GM23338 (cell line): Measurements from ENCODE around the gene OLFML2A. TPM values are rescaled to one million over a fixed set of nuclear protein-coding genes. Genes with fewer than 3 reads are reported as not detected.

ENCODE experiments used
- ATAC-seq: fragments of 200-7000 bp; cut with Tn5 transposase; 3 replicates; pipeline ENCODE4 v1.9.1; 2020
- DNase-seq: peaks from one replicate; pipeline ENCODE4 v3.0.0-alpha.2; 2015; ENCODE audit warnings: low spot score
- H2AFZ ChIP-seq: fragments of 200-600 bp; sonication (generic); 2 replicates; pipeline ENCODE4 v1.8.0; 2016; ENCODE audit warnings: antibody characterized with exemption, mild to moderate bottlenecking, moderate library complexity
- H3F3A ChIP-seq: fragments of 200-600 bp; sonication (generic); replicated peaks from 2 replicates; pipeline ENCODE4 v1.8.0; 2017; ENCODE audit warnings: antibody characterized with exemption, mixed run types, low read depth
- H3K27ac ChIP-seq: fragments of 200-600 bp; sonication (generic); 2 replicates; pipeline ENCODE4 v1.6.1; 2016; ENCODE audit warnings: low read depth
- H3K27me3 ChIP-seq: fragments of 200-600 bp; sonication (generic); 2 replicates; pipeline ENCODE4 v1.8.0; 2016; ENCODE audit warnings: mild to moderate bottlenecking, mixed run types, moderate library complexity; ENCODE audit not compliant: insufficient read depth
- H3K36me3 ChIP-seq: fragments of 200-600 bp; sonication (generic); 2 replicates; pipeline ENCODE4 v1.8.0; 2016; ENCODE audit warnings: mild to moderate bottlenecking; ENCODE audit not compliant: insufficient read depth
- H3K4me1 ChIP-seq: fragments of 200-600 bp; sonication (generic); 2 replicates; pipeline ENCODE4 v1.8.0; 2016; ENCODE audit warnings: mild to moderate bottlenecking, moderate library complexity; ENCODE audit not compliant: insufficient read depth
- H3K4me2 ChIP-seq: fragments of 200-600 bp; sonication (generic); 2 replicates; pipeline ENCODE4 v1.7.1; 2017; ENCODE audit warnings: mixed run types
- H3K4me3 ChIP-seq: fragments of 200-600 bp; sonication (generic); 2 replicates; pipeline ENCODE4 v1.6.1; 2016; ENCODE audit warnings: mixed run types
- H3K79me2 ChIP-seq: fragments of 200-600 bp; sonication (generic); replicated peaks from 2 replicates; pipeline ENCODE4 v1.8.0; 2017; ENCODE audit warnings: mild to moderate bottlenecking; ENCODE audit not compliant: insufficient read depth
- H3K9me2 ChIP-seq: fragments of 200-600 bp; sonication (generic); 2 replicates; pipeline ENCODE4 v1.8.0; 2017; ENCODE audit not compliant: insufficient read depth
- H4K20me1 ChIP-seq: fragments of 200-600 bp; sonication (generic); replicated peaks from 2 replicates; pipeline ENCODE4 v1.8.0; 2017; ENCODE audit warnings: mild to moderate bottlenecking; ENCODE audit not compliant: insufficient read depth
- H3K27ac Mint-ChIP-seq: 2 replicates; pipeline ENCODE4 v1.8.0; 2020; ENCODE audit warnings: inconsistent platforms, mild to moderate bottlenecking, moderate library complexity, mixed read lengths
- H3K27me3 Mint-ChIP-seq: 3 replicates; pipeline ENCODE4 v1.8.0; 2022; ENCODE audit warnings: low read depth, mild to moderate bottlenecking, moderate library complexity, mixed read lengths, inconsistent platforms; ENCODE audit not compliant: insufficient read depth, poor library complexity
- H3K36me3 Mint-ChIP-seq: 3 replicates; pipeline ENCODE4 v1.8.0; 2021; ENCODE audit warnings: low read depth, mild to moderate bottlenecking, inconsistent platforms, moderate library complexity, mixed read lengths
- H3K4me1 Mint-ChIP-seq: 3 replicates; pipeline ENCODE4 v1.8.0; 2020; ENCODE audit warnings: mild to moderate bottlenecking, inconsistent platforms, mixed read lengths
- H3K4me3 Mint-ChIP-seq: 3 replicates; pipeline ENCODE4 v1.8.0; 2021; ENCODE audit warnings: moderate library complexity, mild to moderate bottlenecking, inconsistent platforms, mixed read lengths
- H3K9me3 Mint-ChIP-seq: 3 replicates; pipeline ENCODE4 v1.8.0; 2020; ENCODE audit warnings: moderate library complexity, mild to moderate bottlenecking, inconsistent platforms, mixed read lengths
- CREB1 ChIP-seq: fragments of 250-450 bp; sonication (Bioruptor Pico); IDR thresholded peaks from 2 replicates; pipeline ENCODE4 v1.5.0; 2020; ENCODE audit warnings: low read depth, mild to moderate bottlenecking, moderate library complexity
- CTCF ChIP-seq, 2 experiments: fragments of 200-600 bp in 1 of 2; sonication (generic) in 1 of 2; conservative IDR thresholded peaks; 2 replicates each; pipeline versions ENCODE4 v1.5.1 to v1.6.1; 2016 to 2017; ENCODE audit warnings: antibody characterized with exemption in 2 of 2, low read depth in 2 of 2, mild to moderate bottlenecking in 2 of 2, moderate library complexity in 1 of 2
- EZH2 ChIP-seq: fragments of 200-600 bp; sonication (generic); IDR thresholded peaks from one replicate; pipeline ENCODE4 v1.8.0; 2017; ENCODE audit warnings: antibody characterized with exemption, mild to moderate bottlenecking, low read depth; ENCODE audit not compliant: unreplicated experiment
- POLR2AphosphoS5 ChIP-seq: IDR thresholded peaks from 2 replicates; pipeline ENCODE4 v1.6.1; 2016; ENCODE audit warnings: antibody characterized with exemption, low read depth
- STAT1 ChIP-seq: IDR thresholded peaks from one replicate; pipeline ENCODE4 v1.6.1; 2016; ENCODE audit warnings: antibody characterized with exemption; ENCODE audit not compliant: unreplicated experiment
- ZNF331 ChIP-seq: fragments of 250-450 bp; sonication (Bioruptor Pico); IDR thresholded peaks from 2 replicates; pipeline ENCODE4 v1.5.0; 2020; ENCODE audit warnings: low read depth, mild to moderate bottlenecking, moderate library complexity
- ZNF462 ChIP-seq: fragments of 250-450 bp; sonication (Bioruptor Pico); IDR thresholded peaks from 2 replicates; pipeline ENCODE4 v1.5.0; 2020; ENCODE audit warnings: mild to moderate bottlenecking, moderate library complexity
- polyA plus RNA-seq: library from polyadenylated mRNA; unstranded; fragments of >200 nt; fragmentation: Nextera tagmentation; extraction: Ambion mirVana; gene quantifications from 2 replicates; pipeline ENCODE4 v1.2.1, GENCODE V29; 2016
- total RNA-seq: library from RNA; depleted of rRNA; stranded (reverse); fragments of >200 nt; shearing (Covaris generic); gene quantifications from 2 replicates; pipeline ENCODE4 v1.2.3, GENCODE V29; 2014
- TF ChIP-seq, protein P1 (sequence below): IDR thresholded peaks from 2 replicates; pipeline ENCODE4 v1.6.1; 2016; ENCODE audit warnings: antibody characterized with exemption

Gene OLFML2A
- total and polyA plus RNA-seq, 2 experiments from 2014 or later: 1.1 to 6.7 TPM

- no peak for TF ChIP-seq ZNF462 (CRISPR knock-in tag)
- TF ChIP-seq ZNF331: no peak
- TF ChIP-seq CREB1 (CRISPR knock-in tag): no peak
- no peak for TF ChIP-seq POLR2AphosphoS5
Observed at GRCh38 chr9:124809741-124810500, 33.0 kb downstream of the OLFML2A start (continued).

DNA sequence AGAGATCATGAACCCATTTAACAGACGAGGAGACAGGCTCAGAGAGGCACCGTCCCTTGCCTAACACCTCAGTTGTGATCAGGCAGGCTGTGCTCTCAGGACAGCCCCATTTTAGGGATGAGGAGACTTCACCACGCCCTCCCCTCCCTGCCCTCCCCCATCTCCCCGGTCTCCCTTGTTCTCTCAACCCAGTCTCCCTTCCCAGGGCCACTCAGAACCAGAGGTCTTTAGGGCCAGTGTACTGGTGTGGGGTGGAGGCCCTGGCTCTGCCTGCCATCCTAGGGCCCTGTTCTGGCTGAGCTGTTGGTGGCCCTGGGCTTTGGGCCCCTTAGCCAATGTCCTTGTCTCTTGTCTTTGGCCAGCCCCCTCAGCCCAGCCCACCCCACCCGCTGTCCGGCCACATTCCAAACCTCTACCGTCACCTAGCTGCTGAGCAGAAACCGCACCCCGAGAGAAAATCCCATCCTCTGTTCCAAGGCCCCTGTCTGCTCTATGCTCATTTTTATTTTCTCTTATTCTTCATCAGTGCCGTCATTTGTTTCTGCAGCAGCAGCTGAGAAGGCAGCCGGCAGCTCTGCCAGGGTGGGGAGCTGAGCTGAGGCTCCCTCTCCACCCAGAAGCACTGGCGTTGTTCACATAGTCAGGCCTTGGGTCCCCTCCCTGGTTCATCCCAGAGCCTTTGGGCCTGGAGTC, 33.9 kb downstream of the OLFML2A start:
- no peak for TF ChIP-seq EZH2
- TF ChIP-seq, protein P1, sequence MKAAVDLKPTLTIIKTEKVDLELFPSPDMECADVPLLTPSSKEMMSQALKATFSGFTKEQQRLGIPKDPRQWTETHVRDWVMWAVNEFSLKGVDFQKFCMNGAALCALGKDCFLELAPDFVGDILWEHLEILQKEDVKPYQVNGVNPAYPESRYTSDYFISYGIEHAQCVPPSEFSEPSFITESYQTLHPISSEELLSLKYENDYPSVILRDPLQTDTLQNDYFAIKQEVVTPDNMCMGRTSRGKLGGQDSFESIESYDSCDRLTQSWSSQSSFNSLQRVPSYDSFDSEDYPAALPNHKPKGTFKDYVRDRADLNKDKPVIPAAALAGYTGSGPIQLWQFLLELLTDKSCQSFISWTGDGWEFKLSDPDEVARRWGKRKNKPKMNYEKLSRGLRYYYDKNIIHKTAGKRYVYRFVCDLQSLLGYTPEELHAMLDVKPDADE: no peak
- no peak for TF ChIP-seq STAT1
- TF ChIP-seq POLR2AphosphoS5: 0 out of 2 replicates have a peak, but pooled peaks have one; percentile 26
- peak in 1 of 2 experiments; percentile 58; a peak in 2 of 4 replicates for TF ChIP-seq CTCF (conservative IDR thresholded peaks at IDR 0.05; ENCODE audit: low read depth in 2 of 2)
- Histone ChIP-seq H4K20me1 (no peaks in the 10 kb centered on the region), H3K27me3 (no peaks in the 10 kb centered on the region), H3K36me3 (no peaks in the 10 kb centered on the region), H3K27ac (peak overlapping the region; percentile 88), H3K4me2 (peak overlapping the region; percentile 76), H3F3A (0 out of 2 replicates have a peak, but pooled peaks cover 4% of the 10 kb centered on the region), H3K4me1 (peaks cover 14% of the 10 kb centered on the region), H3K79me2 (no peaks in the 10 kb centered on the region), H3K9me2 (no peaks in the 10 kb centered on the region), H3K4me3 (0 out of 2 replicates have a peak overlapping the region, but pooled peaks have one; percentile 32), H2AFZ (peak overlapping the region; percentile 99)
- peak; percentile 93 for ATAC-seq
- peak; percentile 93 for DNase-seq
- Mint-ChIP-seq H3K36me3 (no peaks in the 10 kb centered on the region; the same call in 2 of the 3 replicates), H3K27me3 (peaks cover 6% of the 10 kb centered on the region), H3K4me1 (peaks cover 34% of the 10 kb centered on the region), H3K9me3 (no peaks in the 10 kb centered on the region), H3K27ac (peak overlapping the region; percentile 91), H3K4me3 (no peak overlapping the region; the same call in 2 of the 3 replicates)
